HG03354 (cell line): Measurements from ENCODE around the gene ELOVL6.

Experiments
- ATAC-seq: cut with Tn5 transposase; IDR thresholded peaks from one replicate; pipeline ENCODE4 v1.9.1; 2021; ENCODE audit warnings: mild to moderate bottlenecking; ENCODE audit not compliant: unreplicated experiment, poor library complexity, severe bottlenecking

ELOVL6 gene

GRCh38 chr4:110130576-110131358, 67.6 kb downstream of the ELOVL6 start:
- ATAC-seq: no peak

GRCh38 chr4:110129544-110129943, 68.9 kb downstream of the ELOVL6 start:
- no peak for ATAC-seq

GRCh38 chr4:110128472-110128919, 69.9 kb downstream of the ELOVL6 start:
- ATAC-seq: no peak

- ATAC-seq: no peak
These were observed 70.4 kb downstream of the ELOVL6 start for GRCh38 chr4:110128029-110128428.

GRCh38 chr4:110124711-110125110, 73.7 kb downstream of the ELOVL6 start:
- ATAC-seq: no peak

GRCh38 chr4:110122201-110122600, 76.2 kb downstream of the ELOVL6 start:
- ATAC-seq: no peak

GRCh38 chr4:110120506-110120905, 77.9 kb downstream of the ELOVL6 start:
- no peak for ATAC-seq

- no peak for ATAC-seq
These were observed 78.5 kb downstream of the ELOVL6 start for GRCh38 chr4:110119880-110120279.

- ATAC-seq: no peak
These were observed 79.1 kb downstream of the ELOVL6 start for GRCh38 chr4:110119337-110119736.

GRCh38 chr4:110112056-110112455, 86.4 kb downstream of the ELOVL6 start:
- no peak for ATAC-seq

- no peak for ATAC-seq
These were observed 89.0 kb downstream of the ELOVL6 start for GRCh38 chr4:110109455-110109854.

GRCh38 chr4:110108960-110109359, 89.5 kb downstream of the ELOVL6 start:
- ATAC-seq: no peak

GRCh38 chr4:110108422-110108821, 90.0 kb downstream of the ELOVL6 start:
- ATAC-seq: peak; percentile 84

- ATAC-seq: no peak
These were observed 90.5 kb downstream of the ELOVL6 start for GRCh38 chr4:110107866-110108265.

GRCh38 chr4:110106931-110107296, 91.5 kb downstream of the ELOVL6 start:
- peak; percentile 73 for ATAC-seq

GRCh38 chr4:110104661-110105060, 93.8 kb downstream of the ELOVL6 start:
- no peak for ATAC-seq

- no peak for ATAC-seq
These were observed 98.8 kb downstream of the ELOVL6 start for GRCh38 chr4:110099638-110100037.

GRCh38 chr4:110096405-110096804, 102.0 kb downstream of the ELOVL6 start:
- ATAC-seq: no peak

- ATAC-seq: no peak
These were observed 105.8 kb downstream of the ELOVL6 start for GRCh38 chr4:110092646-110093045.

GRCh38 chr4:110091434-110092140, 106.8 kb downstream of the ELOVL6 start:
- ATAC-seq: no peak

GRCh38 chr4:110088670-110089069, 109.7 kb downstream of the ELOVL6 start:
- peak; percentile 76 for ATAC-seq
